GM12875 (cell line): ENCODE data around the gene DUSP18.
A peak's percentile ranks its signal among the peaks of the same experiment; 100 is the strongest.
"Not testable (repeated sequence)": the region's sequence is repeated elsewhere in the genome, so short reads cannot be mapped to it uniquely, and the experiment has no call there.

Experiments used
- H3K4me3 ChIP-seq: one replicate; pipeline ENCODE4 v1.5.1; 2011; ENCODE audit warnings: low read depth, low read length, control low read depth
- CTCF ChIP-seq: IDR thresholded peaks from 2 replicates; pipeline ENCODE4 v1.5.1; 2011; ENCODE audit warnings: low read depth, mild to moderate bottlenecking, control low read depth, inconsistent platforms, low read length, moderate library complexity, borderline replicate concordance; ENCODE audit not compliant: insufficient read depth

The DUSP18 gene

GRCh38 chr22:30637701-30638114 lies 30.0 kb downstream of the DUSP18 start:
- H3K4me3 ChIP-seq = no peak overlapping the region
- no peak for TF ChIP-seq CTCF

GRCh38 chr22:30636226-30637077 lies 31.2 kb downstream of the DUSP18 start:
- TF ChIP-seq CTCF = no peak
- H3K4me3 ChIP-seq = peak overlapping the region; percentile 66

- TF ChIP-seq CTCF = peak; percentile 29; the same call in 1 of the 2 replicates
- H3K4me3 ChIP-seq = peak within 1 kb of the TSS; percentile 66
Observed at GRCh38 chr22:30635273-30636225, 32.1 kb downstream of the DUSP18 start, which contains the start of gene SLC35E4. SLC35E4 (plus strand) TSS chr22:30635781; CDS start chr22:30636451, 670 bp downstream.

GRCh38 chr22:30634471-30635233 lies 33.0 kb downstream of the DUSP18 start:
- H3K4me3 ChIP-seq = peak overlapping the region; percentile 66
- peak; percentile 90 for TF ChIP-seq CTCF

GRCh38 chr22:30631469-30631868 lies 36.2 kb downstream of the DUSP18 start:
- H3K4me3 ChIP-seq = not testable (repeated sequence)

GRCh38 chr22:30628491-30628890 lies 39.2 kb downstream of the DUSP18 start:
- no peak for TF ChIP-seq CTCF

GRCh38 chr22:30627471-30627870 lies 40.2 kb downstream of the DUSP18 start:
- no peak overlapping the region for H3K4me3 ChIP-seq
- TF ChIP-seq CTCF = no peak

More at GRCh38 chr22:30628491-30628890, 39.2 kb downstream of the DUSP18 start:
- no peak overlapping the region for H3K4me3 ChIP-seq
